Activated CD4-positive, alpha-beta T cell treated with anti-CD3 and anti-CD28 coated beads, Interleukin-2, amount 10 ng/mL, durations not matched to agents 24 days and 14 days (primary cell): Measurements from ENCODE around the gene TMEM225B. TPM values are rescaled to one million over a fixed set of nuclear protein-coding genes. Genes with fewer than 3 reads are reported as not detected.
"Not testable (repeated sequence)": the region's sequence is repeated elsewhere in the genome, so short reads cannot be mapped to it uniquely, and the experiment has no call there.

Experiments
- DNase-seq: peaks from one replicate; pipeline ENCODE4 v3.0.0; 2022
- H3K27ac Mint-ChIP-seq: one replicate; pipeline ENCODE4 v1.8.0; 2022; ENCODE audit warnings: mild to moderate bottlenecking, mixed read lengths
- H3K27me3 Mint-ChIP-seq: one replicate; pipeline ENCODE4 v1.8.0; 2022; ENCODE audit warnings: mixed read lengths
- H3K36me3 Mint-ChIP-seq: one replicate; pipeline ENCODE4 v1.8.0; 2022; ENCODE audit warnings: low read depth, mild to moderate bottlenecking, mixed read lengths
- H3K4me1 Mint-ChIP-seq: one replicate; pipeline ENCODE4 v1.8.0; 2021; ENCODE audit warnings: mixed read lengths
- H3K4me3 Mint-ChIP-seq: one replicate; pipeline ENCODE4 v1.8.0; 2022; ENCODE audit warnings: mild to moderate bottlenecking, moderate library complexity, mixed read lengths
- H3K9me3 Mint-ChIP-seq: one replicate; pipeline ENCODE4 v1.8.0; 2021; ENCODE audit warnings: mixed read lengths
- intact Hi-C: fragments of 100-400 bp; cut with micrococcal nuclease; formaldehyde crosslinking; loops from one replicate; pipeline ENCODE4 v1.15.1; 2023
- total RNA-seq: library from RNA; stranded (reverse); gene quantifications from 2 replicates; pipeline ENCODE4 v1.2.3, GENCODE V29; 2022

The TMEM225B gene
- total RNA-seq, 1 donor from 2014 or later, result 0.61 TPM

- H3K27me3 Mint-ChIP-seq, result no peaks in the 10 kb centered on the region
- no peak overlapping the region for H3K4me3 Mint-ChIP-seq
- H3K9me3 Mint-ChIP-seq, result no peaks in the 10 kb centered on the region
- no peak overlapping the region for H3K27ac Mint-ChIP-seq
- intact Hi-C loops, result no loop called here
- peaks cover 51% of the 10 kb centered on the region for H3K36me3 Mint-ChIP-seq
- no peak for DNase-seq
- H3K4me1 Mint-ChIP-seq, result peaks cover 32% of the 10 kb centered on the region
Measured at GRCh38 chr7:99639267-99639666, 41.2 kb downstream of the TMEM225B start.

GRCh38 chr7:99642027-99642426 lies 44.0 kb downstream of the TMEM225B start:
- no peak for DNase-seq
- H3K4me1 Mint-ChIP-seq, result peaks cover 31% of the 10 kb centered on the region
- no peak overlapping the region for H3K4me3 Mint-ChIP-seq
- intact Hi-C loops, result no loop called here
- H3K27ac Mint-ChIP-seq, result peak overlapping the region; percentile 21
- H3K36me3 Mint-ChIP-seq, result peaks cover 63% of the 10 kb centered on the region
- H3K9me3 Mint-ChIP-seq, result peaks cover 8% of the 10 kb centered on the region
- no peaks in the 10 kb centered on the region for H3K27me3 Mint-ChIP-seq

- Mint-ChIP-seq H3K4me1 (peaks cover 18% of the 10 kb centered on the region), H3K4me3 (no peak overlapping the region), H3K27ac (no peak overlapping the region), H3K27me3 (no peaks in the 10 kb centered on the region), H3K36me3 (peaks cover 63% of the 10 kb centered on the region), H3K9me3 (peaks cover 11% of the 10 kb centered on the region)
- intact Hi-C loops, result no loop called here
- no peak for DNase-seq
Measured at GRCh38 chr7:99643464-99643863, 45.4 kb downstream of the TMEM225B start.

- no peak for DNase-seq
- no peak overlapping the region for H3K27ac Mint-ChIP-seq
- H3K4me3 Mint-ChIP-seq, result no peak overlapping the region
- intact Hi-C loops, result no loop called here
- H3K36me3 Mint-ChIP-seq, result peaks cover 66% of the 10 kb centered on the region
- peaks cover 18% of the 10 kb centered on the region for H3K4me1 Mint-ChIP-seq
- peaks cover 11% of the 10 kb centered on the region for H3K9me3 Mint-ChIP-seq
- no peaks in the 10 kb centered on the region for H3K27me3 Mint-ChIP-seq
Measured at GRCh38 chr7:99644431-99644830, 46.4 kb downstream of the TMEM225B start.

- no peak overlapping the region for H3K27ac Mint-ChIP-seq
- intact Hi-C loops, result no loop called here
- H3K4me1 Mint-ChIP-seq, result peaks cover 18% of the 10 kb centered on the region
- no peak overlapping the region for H3K4me3 Mint-ChIP-seq
- peaks cover 63% of the 10 kb centered on the region for H3K36me3 Mint-ChIP-seq
- no peaks in the 10 kb centered on the region for H3K27me3 Mint-ChIP-seq
- H3K9me3 Mint-ChIP-seq, result peaks cover 11% of the 10 kb centered on the region
- DNase-seq, result no peak
Measured at GRCh38 chr7:99645590-99645989, 47.5 kb downstream of the TMEM225B start.

GRCh38 chr7:99648843-99649242 lies 50.8 kb downstream of the TMEM225B start:
- Mint-ChIP-seq H3K9me3 (peaks cover 11% of the 10 kb centered on the region), H3K4me1 (peaks cover 1% of the 10 kb centered on the region), H3K36me3 (peaks cover 51% of the 10 kb centered on the region), H3K27ac (no peak overlapping the region), H3K27me3 (no peaks in the 10 kb centered on the region), H3K4me3 (no peak overlapping the region)
- DNase-seq, result no peak
- intact Hi-C loops, result no loop called here

GRCh38 chr7:99651290-99651689 lies 53.2 kb downstream of the TMEM225B start:
- Mint-ChIP-seq H3K4me3 (no peak overlapping the region), H3K27me3 (no peaks in the 10 kb centered on the region), H3K27ac (no peak overlapping the region), H3K4me1 (no peaks in the 10 kb centered on the region), H3K9me3 (peaks cover 3% of the 10 kb centered on the region), H3K36me3 (peaks cover 35% of the 10 kb centered on the region)
- intact Hi-C loops, result no loop called here
- no peak for DNase-seq

- no peaks in the 10 kb centered on the region for H3K27me3 Mint-ChIP-seq
- H3K36me3 Mint-ChIP-seq, result peaks cover 31% of the 10 kb centered on the region
- intact Hi-C loops, result no loop called here
- no peak for DNase-seq
- H3K9me3 Mint-ChIP-seq, result peaks cover 1% of the 10 kb centered on the region
- no peak overlapping the region for H3K27ac Mint-ChIP-seq
- H3K4me3 Mint-ChIP-seq, result no peak overlapping the region
- no peaks in the 10 kb centered on the region for H3K4me1 Mint-ChIP-seq
Measured at GRCh38 chr7:99652671-99653070, 54.6 kb downstream of the TMEM225B start.

GRCh38 chr7:99653269-99653668 lies 55.2 kb downstream of the TMEM225B start:
- H3K36me3 Mint-ChIP-seq, result peaks cover 27% of the 10 kb centered on the region
- H3K27me3 Mint-ChIP-seq, H3K9me3 Mint-ChIP-seq, H3K27ac Mint-ChIP-seq, H3K4me3 Mint-ChIP-seq, intact Hi-C loops, DNase-seq, H3K4me1 Mint-ChIP-seq: not testable (repeated sequence)

- H3K36me3 Mint-ChIP-seq, result peaks cover 29% of the 10 kb centered on the region
- H3K4me1 Mint-ChIP-seq, result no peaks in the 10 kb centered on the region
- H3K27ac Mint-ChIP-seq, result no peak overlapping the region
- no peak for DNase-seq
- intact Hi-C loops, result no loop called here
- H3K4me3 Mint-ChIP-seq, result no peak overlapping the region
- no peaks in the 10 kb centered on the region for H3K27me3 Mint-ChIP-seq
- peaks cover 4% of the 10 kb centered on the region for H3K9me3 Mint-ChIP-seq
Measured at GRCh38 chr7:99653754-99654153, 55.7 kb downstream of the TMEM225B start.

GRCh38 chr7:99654626-99655025 lies 56.6 kb downstream of the TMEM225B start:
- DNase-seq, H3K27ac Mint-ChIP-seq, intact Hi-C loops, H3K27me3 Mint-ChIP-seq, H3K4me3 Mint-ChIP-seq, H3K9me3 Mint-ChIP-seq, H3K4me1 Mint-ChIP-seq: not testable (repeated sequence)
- peaks cover 23% of the 10 kb centered on the region for H3K36me3 Mint-ChIP-seq

GRCh38 chr7:99657879-99658278 lies 59.8 kb downstream of the TMEM225B start:
- DNase-seq, H3K27ac Mint-ChIP-seq, H3K4me1 Mint-ChIP-seq, H3K27me3 Mint-ChIP-seq, H3K4me3 Mint-ChIP-seq, H3K9me3 Mint-ChIP-seq, intact Hi-C loops: not testable (repeated sequence)
- H3K36me3 Mint-ChIP-seq, result peaks cover 26% of the 10 kb centered on the region

Other genes starting within 250 kb of the TMEM225B start
- gene ARPC1B, start 223.5 kb upstream of the TMEM225B start, total RNA-seq, result 248 and 250 TPM in 2 replicates
- 167 and 168 TPM in 2 replicates for gene PDAP1, start 189.7 kb upstream of the TMEM225B start, total RNA-seq
- 136 and 147 TPM in 2 replicates for gene BUD31, start 189.3 kb upstream of the TMEM225B start, total RNA-seq
- gene PTCD1, start 159.5 kb upstream of the TMEM225B start, total RNA-seq, result 10.5 and 10.7 TPM in 2 replicates
- gene CPSF4, start 159.3 kb upstream of the TMEM225B start, total RNA-seq, result 83.5 and 89.0 TPM in 2 replicates
- 380 and 393 TPM in 2 replicates for gene ATP5MF, start 132.1 kb upstream of the TMEM225B start, total RNA-seq
- gene ZNF789, start 125.4 kb upstream of the TMEM225B start, total RNA-seq, result 22.6 and 23.6 TPM in 2 replicates
- 38.1 and 38.7 TPM in 2 replicates for gene ZNF394, start 98.0 kb upstream of the TMEM225B start, total RNA-seq
- 7.2 TPM in 2 replicates for gene ZKSCAN5, start 93.6 kb upstream of the TMEM225B start, total RNA-seq
- gene FAM200A, start 46.2 kb upstream of the TMEM225B start, total RNA-seq, result 4.7 and 5.8 TPM in 2 replicates
- gene ZNF655, start 39.6 kb upstream of the TMEM225B start, total RNA-seq, result 76.2 and 76.4 TPM in 2 replicates
- 29.4 and 30.0 TPM in 2 replicates for gene ZSCAN25, start 18.7 kb downstream of the TMEM225B start, total RNA-seq
- not detected in 2 replicates for gene CYP3A5, start 81.7 kb downstream of the TMEM225B start, total RNA-seq
- not detected in 2 replicates for gene CYP3A7, start 136.9 kb downstream of the TMEM225B start, total RNA-seq
- not detected in 2 replicates for gene CYP3A4, start 185.9 kb downstream of the TMEM225B start, total RNA-seq
- gene CYP3A43, start 229.7 kb downstream of the TMEM225B start, total RNA-seq, result not detected in 2 replicates